ENCODE results near the gene P2RY4.

DNA sequence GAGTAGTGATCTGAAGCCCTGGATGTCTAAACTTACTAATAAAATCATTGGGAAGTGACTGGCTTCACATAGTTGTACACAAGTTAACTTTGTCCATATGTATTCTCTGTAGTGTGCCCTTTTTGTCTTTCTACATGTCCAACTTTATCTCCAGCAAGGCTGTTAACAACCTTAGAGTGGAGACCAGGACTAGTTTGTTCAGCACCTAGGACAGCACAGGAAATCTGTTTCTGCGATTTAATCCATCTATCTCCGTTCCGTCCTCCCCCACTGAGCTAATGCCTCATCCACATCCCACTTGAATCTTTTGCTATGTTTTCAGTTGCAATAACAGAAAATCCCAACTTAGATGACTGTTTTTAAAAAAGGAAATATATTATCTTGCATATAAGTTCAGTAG is 4.8 kb upstream of the P2RY4 start:
- TF ChIP-seq CTCF (conservative IDR thresholded peaks at IDR 0.05; ENCODE audit: low read depth, low read length) (no peak), POLR2A (IDR thresholded peaks at IDR 0.05; ENCODE audit: low read depth, low read length) (no peak), NFE2L2 (IDR thresholded peaks at IDR 0.05; ENCODE audit: low read depth, low read length) (no peak)

All from IMR-90 (cell line).